Activated CD8-positive, alpha-beta memory T cell treated with anti-CD3 and anti-CD28 coated beads, Interleukin-2, amount 50 U/mL, for 24 hours (primary cell): ENCODE data around the gene FBXO28.
"Not testable (repeated sequence)": the region's sequence is repeated elsewhere in the genome, so short reads cannot be mapped to it uniquely, and the experiment has no call there.

Experiments
- DNase-seq: peaks from one replicate; pipeline ENCODE4 v3.0.0-alpha.2; 2020; ENCODE audit errors: extremely low read depth

FBXO28 gene

DNA sequence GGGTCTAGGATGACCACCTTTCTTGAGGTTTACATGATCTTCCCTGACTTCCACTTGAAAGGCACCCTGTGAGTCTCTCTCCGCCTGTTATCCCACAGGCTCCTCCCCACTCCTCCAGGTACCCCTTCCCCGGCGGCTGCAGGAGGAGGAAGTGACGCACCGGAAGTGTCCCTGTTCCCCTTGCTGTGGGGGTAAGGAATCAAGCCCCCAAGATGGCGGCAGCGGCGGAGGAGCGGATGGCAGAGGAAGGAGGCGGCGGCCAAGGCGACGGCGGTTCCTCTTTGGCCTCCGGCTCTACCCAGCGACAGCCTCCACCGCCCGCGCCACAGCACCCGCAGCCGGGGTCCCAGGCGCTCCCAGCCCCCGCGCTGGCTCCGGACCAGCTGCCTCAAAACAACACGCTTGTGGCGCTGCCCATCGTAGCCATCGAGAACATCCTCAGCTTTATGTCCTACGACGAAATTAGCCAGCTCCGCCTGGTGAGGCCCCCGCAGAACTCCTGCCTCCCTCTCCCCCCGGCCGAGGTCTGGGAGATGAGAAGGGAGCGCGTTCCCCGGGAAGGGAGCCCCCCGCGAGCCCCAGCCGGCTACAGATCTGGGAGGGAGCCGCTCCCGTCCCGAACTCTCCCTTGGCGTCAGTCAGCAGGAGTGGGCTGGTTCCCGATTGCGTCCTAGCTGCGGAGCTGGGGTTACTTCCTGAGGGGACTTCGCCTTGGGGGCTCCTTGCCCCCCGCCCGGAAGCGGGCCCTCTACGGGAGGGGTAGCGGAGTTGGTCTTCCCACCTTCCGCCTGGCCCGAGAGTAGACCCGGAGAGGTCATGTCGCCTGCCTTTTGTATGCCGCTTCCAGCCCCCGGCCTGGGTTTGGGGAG, at the start of gene FBXO28:
Gene FBXO28, plus strand, starts transcription at position 194 of the 869 bp plus-strand sequence. Its CDS starts 19 bp downstream, at position 213.
- DNase-seq: peak; percentile 95

DNA sequence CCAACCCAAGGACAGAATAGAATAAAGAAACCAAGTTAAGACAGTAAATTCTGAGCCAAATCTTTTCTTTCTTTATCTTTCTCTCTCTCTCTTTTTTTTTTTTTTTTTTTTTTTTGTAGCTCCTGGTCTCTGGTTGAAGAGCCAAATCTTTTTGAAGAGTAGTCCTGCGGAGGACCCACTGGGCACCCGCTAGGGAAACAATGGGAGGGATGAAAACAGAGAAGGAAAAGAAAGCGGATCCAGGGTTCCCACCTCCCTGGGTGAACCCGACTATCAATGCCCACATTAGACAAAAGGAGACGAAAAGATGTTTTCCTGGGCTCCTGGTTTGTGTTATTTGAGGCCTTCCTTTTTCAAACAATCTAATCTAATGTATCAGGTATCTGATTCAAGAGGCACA, 49.8 kb upstream of the FBXO28 start:
- no peak for DNase-seq

DNA sequence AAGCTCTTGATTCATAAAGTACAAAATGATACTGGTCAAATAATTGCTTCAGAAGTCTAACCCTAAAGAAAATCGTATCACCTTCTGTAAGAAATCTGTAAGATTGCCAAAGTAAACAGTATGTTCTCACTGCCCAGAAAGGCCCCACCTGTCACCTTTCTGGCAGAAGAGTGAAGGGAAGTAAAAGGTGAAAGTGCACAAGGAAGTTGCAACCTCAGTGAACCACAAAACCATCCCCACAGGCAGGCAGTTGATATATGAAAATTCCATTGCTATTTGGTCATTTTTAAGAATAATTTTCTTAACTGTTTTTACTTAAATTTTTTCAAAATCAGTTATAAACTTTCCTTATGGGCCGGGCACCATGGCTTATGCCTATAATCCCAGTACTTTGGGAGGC, 48.5 kb upstream of the FBXO28 start:
- DNase-seq: no peak

GRCh38 chr1:224067207-224067606, 46.7 kb upstream of the FBXO28 start:
- DNase-seq: no peak

DNA sequence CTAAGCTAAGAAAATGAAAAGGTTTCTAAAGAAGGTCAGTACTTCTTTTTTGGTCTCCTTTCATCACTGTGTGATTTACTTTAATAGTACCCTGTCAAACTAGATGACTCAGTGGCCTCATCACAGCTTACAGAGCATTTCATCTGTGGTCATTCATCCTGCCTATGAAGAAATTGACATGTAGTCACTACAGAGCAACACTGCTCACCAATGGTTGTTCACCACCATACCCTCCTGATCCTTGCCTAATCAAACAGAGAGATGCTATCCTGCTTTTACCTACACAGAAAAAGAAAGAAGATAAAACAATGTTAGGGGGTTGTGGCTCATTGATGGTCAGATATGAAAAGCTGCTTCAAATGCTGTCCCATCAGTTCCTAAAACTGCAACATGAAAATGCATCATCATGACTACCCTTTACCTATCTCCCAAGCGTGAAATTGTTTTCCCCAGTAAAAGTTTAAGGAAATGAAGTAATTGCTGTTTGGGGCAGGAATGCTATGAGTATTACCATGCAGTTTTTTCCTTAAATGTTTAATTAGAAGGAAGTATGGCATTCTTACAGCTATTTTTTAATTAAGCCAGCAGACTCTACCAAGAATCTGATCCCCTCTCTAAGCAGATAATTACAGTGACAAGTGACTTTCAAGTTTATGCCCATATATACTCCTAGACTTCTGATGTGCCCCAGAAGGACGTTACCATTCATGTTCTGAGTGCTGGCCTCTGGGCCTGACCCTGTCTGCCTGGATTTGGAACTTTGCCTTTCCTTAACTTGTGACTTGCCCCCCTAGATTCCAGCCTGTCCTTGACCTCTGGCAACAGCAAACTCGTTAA, 46.1 kb upstream of the FBXO28 start:
- no peak for DNase-seq

GRCh38 chr1:224068458-224069072, 45.3 kb upstream of the FBXO28 start:
- DNase-seq: no peak

DNA sequence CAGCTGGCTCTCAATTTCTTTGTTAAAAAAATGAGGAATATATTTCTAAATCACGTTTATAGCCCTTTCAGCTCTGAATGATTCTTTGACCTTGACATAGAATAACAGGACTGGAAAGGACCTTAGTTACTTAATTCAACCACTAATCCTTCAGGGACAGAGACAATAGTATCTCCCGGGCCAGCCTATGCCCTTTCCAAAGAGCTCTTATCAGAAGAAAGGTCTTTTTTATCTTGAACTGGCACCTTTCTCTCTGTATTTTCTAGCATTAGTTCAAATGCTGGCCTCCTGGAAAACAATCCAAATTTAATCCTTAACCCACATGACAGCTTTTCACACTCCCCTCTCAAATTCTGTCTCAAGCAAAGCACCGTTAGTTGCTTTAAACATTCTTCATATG, 44.8 kb upstream of the FBXO28 start:
- no peak for DNase-seq

GRCh38 chr1:224070521-224070920, 43.4 kb upstream of the FBXO28 start:
- DNase-seq: no peak

GRCh38 chr1:224076407-224076806, 37.5 kb upstream of the FBXO28 start:
- no peak for DNase-seq

DNA sequence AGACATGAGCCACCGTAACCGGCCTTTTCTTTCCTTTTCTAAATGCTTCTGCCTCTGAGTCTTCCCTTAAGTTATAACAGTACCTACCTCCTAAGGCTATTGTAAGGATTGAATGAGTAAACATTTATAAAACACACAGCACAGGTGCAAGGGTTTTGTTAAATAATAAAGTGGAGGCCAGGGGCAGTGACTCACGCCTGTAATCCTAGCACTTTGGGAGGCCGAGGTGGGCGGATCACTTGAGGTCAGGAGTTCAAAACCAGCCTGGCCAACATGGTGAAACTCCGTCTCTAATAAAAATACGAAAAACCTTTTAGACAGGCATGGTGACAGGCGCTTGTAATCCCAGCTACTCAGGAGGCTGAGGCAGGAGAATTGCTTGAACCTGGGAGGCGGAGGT, 34.3 kb upstream of the FBXO28 start:
- DNase-seq: not testable (repeated sequence)

DNA sequence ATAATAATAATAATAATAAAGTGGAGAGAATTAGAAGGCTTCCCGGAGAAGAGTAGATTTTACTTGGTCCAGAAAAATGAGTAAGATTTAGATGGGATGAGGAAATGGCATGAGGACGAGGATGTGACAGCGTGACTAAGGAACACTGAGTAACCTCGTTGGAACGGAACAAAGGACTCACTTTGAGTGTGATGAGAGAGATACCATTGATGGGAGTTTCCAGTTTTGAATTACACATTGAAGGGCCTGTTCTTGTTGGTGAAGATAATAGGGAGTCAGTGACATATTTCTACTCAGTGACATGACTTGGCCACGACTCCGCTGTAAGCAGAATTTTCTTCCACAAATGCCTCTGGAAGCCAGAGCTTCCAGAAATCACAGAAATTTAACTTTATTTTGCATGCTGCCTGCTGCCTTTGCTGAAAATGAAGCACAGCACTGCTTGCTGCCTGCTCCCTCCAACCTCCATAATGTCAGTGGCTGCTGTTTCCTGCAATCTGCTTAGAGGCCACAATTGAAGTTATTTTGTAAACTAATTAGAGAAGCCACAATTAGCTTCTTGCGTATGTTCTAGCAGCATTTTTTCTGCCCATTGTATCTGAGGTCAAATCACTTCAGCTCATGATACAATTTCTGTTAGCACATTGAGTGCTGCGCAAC, 33.7 kb upstream of the FBXO28 start:
- no peak for DNase-seq

GRCh38 chr1:224081604-224082003, 32.3 kb upstream of the FBXO28 start:
- DNase-seq: no peak

DNA sequence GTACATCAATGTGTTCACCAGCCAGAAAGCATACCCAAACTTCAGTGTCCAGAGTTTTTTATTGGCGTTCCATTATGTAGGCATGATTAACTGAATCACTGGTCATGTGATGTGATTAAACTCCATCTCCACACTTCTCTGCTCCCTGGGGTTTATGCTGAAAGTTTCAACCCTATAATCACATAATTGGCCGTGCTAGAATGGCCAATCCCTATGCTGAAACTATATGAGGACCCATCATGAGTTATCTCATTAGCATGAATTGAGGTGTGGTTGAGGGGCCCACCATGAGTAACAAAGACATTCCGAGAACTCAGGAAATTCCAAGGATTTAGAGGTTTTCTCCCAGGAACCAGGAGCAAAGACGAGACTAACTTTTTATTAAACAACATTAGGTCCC, 31.8 kb upstream of the FBXO28 start:
- no peak for DNase-seq

DNA sequence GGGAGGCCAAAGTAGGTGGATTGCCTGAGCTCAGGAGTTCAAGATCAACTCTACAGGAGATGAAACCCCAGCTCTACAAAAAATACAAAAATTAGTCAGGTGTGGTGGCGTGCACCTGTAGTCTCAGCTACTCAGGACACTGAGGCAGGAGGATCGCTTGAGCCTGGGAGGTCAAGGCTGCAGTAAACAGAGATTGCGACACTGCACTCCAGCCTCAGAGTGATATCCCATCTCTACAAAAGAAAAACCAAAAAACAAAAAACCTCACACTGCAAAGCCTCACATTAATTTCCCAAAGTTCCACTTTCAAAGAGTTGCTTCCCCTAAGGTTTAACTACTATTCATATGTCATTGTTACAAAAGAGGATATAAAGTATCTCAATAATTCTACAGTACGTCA, 29.0 kb upstream of the FBXO28 start:
- DNase-seq: no peak

GRCh38 chr1:224085421-224086108, 28.3 kb upstream of the FBXO28 start:
- DNase-seq: no peak

GRCh38 chr1:224087286-224087794, 26.6 kb upstream of the FBXO28 start:
- no peak for DNase-seq

GRCh38 chr1:224089583-224089982, 24.3 kb upstream of the FBXO28 start:
- DNase-seq: no peak

DNA sequence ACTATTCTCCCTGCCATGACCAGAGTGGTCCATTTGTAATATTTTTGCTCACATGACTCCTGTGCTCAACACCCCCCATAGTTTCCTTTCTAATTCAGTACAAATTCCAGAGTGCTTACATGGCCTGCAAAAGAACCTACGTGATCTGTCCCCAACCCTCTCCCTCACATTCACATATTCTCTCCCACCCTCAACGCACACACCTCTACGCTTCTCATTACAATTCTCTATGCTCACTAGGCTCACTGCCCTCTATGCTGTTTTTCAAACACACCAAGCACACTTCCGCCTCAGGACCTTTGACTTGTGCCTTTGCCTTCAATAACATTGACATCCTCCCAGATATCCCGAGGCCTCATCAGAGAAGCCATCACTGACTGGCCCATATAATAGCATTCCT, 23.8 kb upstream of the FBXO28 start:
- no peak for DNase-seq

DNA sequence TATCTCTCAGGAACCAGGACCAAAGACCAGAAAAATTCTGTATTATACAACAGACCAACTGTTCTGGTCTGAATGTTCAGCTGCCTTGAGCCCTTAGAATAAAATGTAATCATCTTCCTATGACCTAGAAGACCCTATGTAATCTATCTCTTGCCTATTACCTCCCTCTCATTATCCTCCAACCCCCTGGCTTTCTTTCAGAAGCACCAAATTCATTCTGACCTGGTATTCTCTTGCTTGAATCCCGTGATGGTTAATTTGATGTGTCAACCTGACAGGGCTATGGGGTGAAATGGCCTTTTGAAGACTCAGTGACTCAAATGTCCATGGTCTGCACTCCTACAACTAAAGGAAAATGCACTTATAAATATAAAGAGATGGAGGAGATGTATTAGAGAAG, 21.8 kb upstream of the FBXO28 start:
- no peak for DNase-seq

- no peak for DNase-seq
Observed at GRCh38 chr1:224092601-224093000, 21.3 kb upstream of the FBXO28 start.

GRCh38 chr1:224095339-224095738, 18.6 kb upstream of the FBXO28 start:
- no peak for DNase-seq
